Activated CD4-positive, alpha-beta T cell treated with anti-CD3 and anti-CD28 coated beads, Interleukin-2, amount 50 U/mL, for 16 hours (primary cell): ENCODE data around the gene MYH7B.

Experiments used
- DNase-seq: peaks from one replicate; pipeline ENCODE4 v3.0.0-alpha.2; 2020

MYH7B gene

DNA sequence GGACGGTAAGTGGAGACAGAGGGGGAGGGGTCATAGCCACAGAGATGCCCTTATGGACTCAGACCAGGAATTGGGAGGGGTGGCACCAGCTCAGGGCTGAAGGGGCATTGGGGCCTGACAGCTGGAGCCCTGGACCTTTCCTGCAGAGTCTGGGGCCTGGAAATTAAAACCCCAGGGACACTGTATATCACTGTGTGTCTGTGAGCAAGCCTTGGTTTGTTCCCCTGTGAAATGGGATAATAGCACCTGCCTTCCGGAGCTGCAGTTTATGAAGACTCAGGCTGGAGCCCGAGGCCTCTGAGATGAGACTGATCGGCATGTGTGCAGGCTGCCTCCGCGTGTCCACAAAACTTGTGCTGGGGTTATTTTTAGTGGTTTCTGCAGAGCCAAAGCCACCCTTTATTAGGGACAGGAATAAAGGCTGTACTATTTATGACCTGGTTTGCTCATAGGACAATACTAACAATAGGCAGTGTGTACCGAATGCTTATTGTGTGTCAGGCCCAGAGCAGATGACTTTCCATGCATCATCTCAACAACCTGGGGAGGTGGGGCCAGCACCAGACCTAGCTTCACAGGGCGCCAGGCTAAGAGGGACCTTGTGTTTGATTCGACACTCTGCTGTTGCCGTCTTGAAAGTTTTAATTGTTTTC is 22.6 kb downstream of the MYH7B start:
- no peak for DNase-seq

DNA sequence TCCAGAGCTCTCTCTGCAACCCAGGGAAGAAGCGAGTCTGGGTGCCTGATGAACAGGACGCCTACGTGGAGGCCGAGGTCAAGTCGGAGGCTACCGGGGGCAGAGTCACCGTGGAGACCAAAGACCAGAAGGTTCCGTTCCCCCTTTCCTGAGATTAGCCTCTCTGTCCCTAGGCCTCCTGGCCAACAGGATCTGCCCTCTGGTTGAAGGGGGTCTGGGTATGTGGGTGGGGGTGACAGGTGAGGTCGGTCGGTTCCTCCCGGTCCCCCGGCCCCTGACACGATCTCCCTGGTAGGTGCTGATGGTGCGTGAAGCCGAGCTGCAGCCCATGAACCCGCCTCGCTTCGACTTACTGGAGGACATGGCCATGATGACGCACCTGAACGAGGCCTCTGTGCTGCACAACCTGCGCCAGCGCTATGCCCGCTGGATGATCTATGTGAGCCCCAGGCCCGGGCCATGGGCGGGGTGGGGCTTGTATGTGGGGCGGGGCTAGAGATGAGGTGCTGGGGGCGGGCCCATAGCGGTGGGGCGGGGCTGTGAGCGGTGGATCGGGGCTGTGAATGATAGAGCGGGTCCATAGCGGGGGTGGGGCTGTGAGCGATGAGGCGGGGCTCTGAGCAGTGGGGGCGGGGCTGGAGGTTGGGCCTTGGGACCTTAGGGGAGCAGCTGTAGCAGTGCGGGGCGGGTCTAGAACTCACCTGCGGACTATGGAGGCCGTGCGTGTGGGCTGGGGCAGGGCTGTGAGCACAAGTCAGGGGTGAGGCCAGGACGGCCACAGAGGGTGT is 23.9 kb downstream of the MYH7B start:
- DNase-seq = no peak

GRCh38 chr20:34980543-34981233 is 25.0 kb downstream of the MYH7B start:
- DNase-seq = no peak

GRCh38 chr20:34982270-34983088 is 26.8 kb downstream of the MYH7B start:
- DNase-seq = no peak

DNA sequence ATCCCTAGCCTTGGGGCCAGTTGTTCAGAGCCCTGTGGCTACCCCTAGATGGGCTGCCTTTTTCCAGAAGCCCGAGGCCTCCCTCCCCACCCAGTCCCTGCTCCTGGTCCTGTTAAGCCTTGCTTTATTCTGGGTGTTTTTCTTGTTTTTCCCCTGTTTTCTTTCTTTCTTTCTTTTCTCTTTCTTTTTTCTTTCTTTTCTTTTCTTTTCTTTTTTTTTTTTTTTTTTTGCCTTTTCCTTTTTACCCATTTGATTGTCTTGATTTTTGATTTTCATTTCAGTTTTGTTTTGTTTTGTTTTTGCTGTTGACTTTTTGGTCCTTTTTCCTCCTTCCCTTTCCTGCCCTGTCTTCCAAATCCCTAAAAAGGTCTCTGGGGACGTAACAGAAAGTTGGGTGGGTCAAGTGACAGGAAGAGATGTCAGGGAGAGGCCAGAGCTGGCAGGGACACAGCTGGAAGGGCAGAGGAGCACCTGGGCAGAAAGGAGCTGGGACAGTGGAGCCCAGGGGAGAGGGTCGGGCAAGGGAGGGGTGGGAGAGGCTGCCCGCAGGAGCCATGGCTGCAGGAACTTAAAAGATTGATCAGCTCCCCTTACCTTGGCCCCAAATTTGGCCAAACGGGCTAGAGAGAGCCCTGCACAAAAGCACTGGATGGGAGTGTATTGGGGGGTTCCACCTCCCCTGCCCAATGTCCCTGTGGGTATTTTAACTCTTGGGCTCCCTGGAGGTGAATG is 27.6 kb downstream of the MYH7B start:
- DNase-seq = no peak

- no peak for DNase-seq
Observed at GRCh38 chr20:34983995-34984735, 28.5 kb downstream of the MYH7B start.

DNA sequence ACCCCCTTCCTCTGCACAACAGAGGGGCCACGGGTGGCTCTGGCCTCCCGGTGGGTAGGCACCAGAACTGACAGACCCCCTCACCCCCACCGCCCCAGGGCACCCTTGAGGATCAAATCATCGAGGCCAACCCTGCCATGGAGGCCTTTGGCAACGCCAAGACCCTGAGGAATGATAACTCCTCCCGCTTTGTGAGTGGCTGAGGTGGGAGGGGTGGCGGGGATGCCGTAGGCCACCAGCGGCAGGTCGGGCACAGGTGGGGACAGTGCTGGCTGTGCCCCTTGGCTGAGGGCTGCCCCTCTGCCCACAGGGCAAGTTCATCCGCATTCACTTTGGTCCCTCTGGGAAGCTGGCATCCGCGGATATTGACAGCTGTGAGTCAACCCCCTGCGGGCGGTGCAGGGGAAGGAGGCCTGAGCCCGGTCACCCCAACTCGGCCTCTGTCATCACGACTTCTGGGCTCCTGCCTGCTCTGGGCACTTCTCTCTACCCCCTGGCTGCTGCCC is 29.1 kb downstream of the MYH7B start:
- DNase-seq = no peak

DNA sequence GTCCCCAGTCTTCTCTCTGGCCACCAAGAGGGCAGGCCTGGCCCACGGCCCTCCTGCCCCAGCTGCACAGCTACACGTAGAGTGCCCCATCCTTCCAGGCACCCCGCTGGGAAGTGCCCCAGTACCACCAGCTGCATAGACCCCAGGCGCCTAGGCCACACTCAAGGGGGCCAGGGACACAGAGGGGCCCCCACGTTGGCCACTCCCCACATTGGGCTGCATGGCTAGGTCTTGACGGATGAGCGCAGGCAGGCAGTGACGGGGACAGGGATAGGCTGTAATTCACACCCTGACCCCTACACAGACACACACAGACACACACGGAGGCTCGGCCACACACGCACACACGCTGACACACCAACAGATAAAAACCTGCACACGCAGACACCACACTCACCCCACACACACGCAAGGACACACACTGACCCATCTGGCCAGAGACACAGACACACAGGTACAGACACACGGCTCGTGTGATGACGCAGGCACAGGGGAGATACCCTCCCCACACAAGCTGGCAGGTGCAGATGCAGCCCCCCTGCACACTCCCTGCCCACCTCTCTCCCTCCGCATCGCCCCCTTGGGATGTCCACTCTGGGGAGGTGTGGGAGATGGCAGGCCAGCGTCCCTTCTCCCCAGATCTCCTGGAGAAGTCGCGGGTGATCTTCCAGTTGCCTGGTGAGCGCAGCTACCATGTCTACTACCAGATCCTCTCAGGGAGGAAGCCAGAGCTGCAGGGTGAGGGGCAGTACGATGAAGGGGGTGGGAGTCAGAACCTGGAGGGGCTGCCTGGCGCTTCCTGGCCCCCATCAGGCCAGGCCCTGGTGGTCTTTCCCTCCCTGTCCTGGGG is 30.0 kb downstream of the MYH7B start:
- DNase-seq = no peak

- no peak for DNase-seq
Observed at GRCh38 chr20:34986311-34987287, 30.9 kb downstream of the MYH7B start.

GRCh38 chr20:34987288-34988190 is 31.9 kb downstream of the MYH7B start:
- DNase-seq = no peak

- no peak for DNase-seq
Observed at GRCh38 chr20:34988191-34988540, 32.5 kb downstream of the MYH7B start.

- no peak for DNase-seq
Observed at GRCh38 chr20:34989118-34989517, 33.5 kb downstream of the MYH7B start.

DNA sequence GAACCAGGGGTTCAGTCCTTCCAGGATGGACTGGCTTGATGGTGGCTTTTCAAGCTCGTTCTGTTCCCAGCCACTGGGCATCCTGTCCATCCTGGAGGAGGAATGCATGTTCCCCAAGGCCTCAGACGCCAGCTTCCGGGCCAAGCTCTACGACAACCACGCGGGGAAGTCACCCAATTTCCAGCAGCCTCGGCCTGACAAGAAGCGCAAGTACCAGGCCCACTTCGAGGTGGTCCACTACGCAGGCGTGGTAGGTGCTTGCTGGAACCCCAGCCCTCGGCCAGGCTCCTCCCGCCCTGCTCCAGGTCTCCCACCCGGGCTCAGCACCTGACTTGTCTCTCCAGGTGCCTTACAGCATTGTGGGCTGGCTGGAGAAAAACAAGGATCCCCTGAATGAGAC is 34.0 kb downstream of the MYH7B start:
- no peak for DNase-seq

DNA sequence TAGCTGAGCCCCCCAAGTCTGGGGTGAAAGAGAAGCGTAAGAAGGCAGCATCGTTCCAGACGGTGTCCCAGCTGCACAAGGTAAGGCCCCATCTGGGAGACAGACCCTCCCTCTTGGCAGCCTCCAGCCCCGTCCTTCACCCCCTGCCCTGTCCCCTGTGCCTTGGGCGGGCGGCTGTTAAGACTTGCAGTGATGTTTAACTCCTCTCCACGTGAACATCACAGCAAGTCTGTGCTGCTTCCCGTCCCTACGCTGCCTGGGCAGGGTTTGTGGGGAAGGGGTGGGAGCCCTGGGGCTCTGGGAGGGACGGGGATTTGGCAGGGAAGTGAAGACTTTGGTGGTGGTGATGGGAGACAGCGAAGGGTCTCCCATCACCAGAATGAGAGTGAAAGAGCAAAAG is 34.6 kb downstream of the MYH7B start:
- DNase-seq = no peak

DNA sequence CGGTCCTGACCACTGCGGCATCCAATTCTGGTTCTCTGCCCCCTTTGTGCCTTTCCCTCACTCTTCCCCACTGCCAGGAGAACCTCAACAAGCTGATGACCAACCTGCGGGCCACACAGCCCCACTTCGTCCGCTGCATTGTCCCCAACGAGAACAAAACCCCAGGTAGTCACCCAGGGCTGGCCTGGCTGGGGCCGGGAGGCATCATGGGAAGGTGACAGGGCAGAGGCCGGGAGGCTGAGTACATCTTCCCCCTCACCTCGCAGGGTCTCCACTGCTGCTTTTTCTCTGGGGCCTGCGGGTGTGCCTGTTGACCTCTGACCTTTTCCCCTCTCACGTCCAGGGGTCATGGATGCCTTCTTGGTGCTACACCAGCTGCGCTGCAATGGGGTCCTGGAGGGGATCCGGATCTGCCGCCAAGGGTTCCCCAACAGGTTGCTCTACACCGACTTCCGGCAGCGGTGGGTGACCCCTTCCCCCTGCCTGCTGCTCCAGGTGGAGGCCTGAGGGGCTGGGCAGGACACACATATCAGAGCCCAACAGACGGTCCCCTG is 35.1 kb downstream of the MYH7B start:
- DNase-seq = no peak

GRCh38 chr20:34992751-34993417 is 37.2 kb downstream of the MYH7B start:
- DNase-seq = no peak

DNA sequence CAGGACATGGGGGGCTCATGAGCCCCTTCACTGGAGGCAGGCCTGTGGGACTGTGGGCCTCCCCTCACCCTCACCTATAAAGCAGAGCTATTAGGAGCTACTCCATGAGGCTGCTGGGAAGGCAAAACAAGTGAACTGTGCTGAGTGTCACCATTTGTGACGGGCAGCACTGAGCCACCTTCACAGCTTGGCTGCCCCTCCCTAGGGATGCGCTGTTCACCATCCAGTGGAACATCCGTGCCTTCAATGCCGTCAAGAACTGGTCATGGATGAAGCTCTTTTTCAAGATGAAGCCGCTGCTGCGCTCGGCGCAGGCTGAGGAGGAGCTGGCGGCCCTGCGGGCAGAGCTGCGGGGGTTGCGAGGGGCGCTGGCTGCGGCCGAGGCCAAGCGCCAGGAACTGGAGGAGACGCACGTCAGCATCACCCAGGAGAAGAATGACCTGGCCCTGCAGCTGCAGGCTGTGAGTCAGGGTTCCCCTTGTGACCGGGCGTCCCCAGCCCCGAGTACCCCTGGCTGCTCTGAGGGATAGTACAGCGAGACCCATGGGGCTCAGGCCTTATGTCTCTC is 38.4 kb downstream of the MYH7B start:
- DNase-seq = no peak
